Neural cell (in vitro differentiated cells): ENCODE data around the gene PSMB3. TPM values are rescaled to one million over a fixed set of nuclear protein-coding genes. Genes with fewer than 3 reads are reported as not detected.

Source experiments
- H2AFZ ChIP-seq: fragments of 200-600, 300-800 bp; sonication (generic), shearing (Covaris generic); 2 replicates; pipeline ENCODE4 v1.6.0; 2014; ENCODE audit warnings: low read depth, mild to moderate bottlenecking, antibody characterized with exemption, low read length, moderate library complexity
- H3F3A ChIP-seq: fragments of 200-600 bp; shearing (Covaris generic); 2 replicates; pipeline ENCODE4 v1.6.1; 2016; ENCODE audit warnings: mild to moderate bottlenecking, moderate library complexity, mixed read lengths, antibody characterized with exemption, low read length; ENCODE audit not compliant: insufficient read depth, poor library complexity, severe bottlenecking
- H3K27ac ChIP-seq: fragments of 200-600, 300-800 bp; sonication (generic), shearing (Covaris generic); 2 replicates; pipeline ENCODE4 v1.5.1; 2014; ENCODE audit warnings: mild to moderate bottlenecking, low read length, moderate library complexity
- H3K27me3 ChIP-seq: fragments of 300-800, 200-600 bp; sonication (generic), shearing (Covaris generic); 2 replicates; pipeline ENCODE4 v1.6.0; 2014; ENCODE audit warnings: mild to moderate bottlenecking, low read depth, low read length, moderate library complexity; ENCODE audit not compliant: insufficient read depth
- H3K36me3 ChIP-seq: fragments of 300-800, 200-600 bp; sonication (generic), shearing (Covaris generic); 2 replicates; pipeline ENCODE4 v1.5.1; 2014; ENCODE audit warnings: mild to moderate bottlenecking, antibody characterized with exemption, low read length, moderate library complexity; ENCODE audit not compliant: insufficient read depth
- H3K4me2 ChIP-seq: fragments of 300-800, 200-600 bp; sonication (generic), shearing (Covaris generic); 2 replicates; pipeline ENCODE4 v1.6.0; 2014; ENCODE audit warnings: mild to moderate bottlenecking, low read length
- H3K4me3 ChIP-seq: fragments of 300-800, 200-600 bp; sonication (generic), shearing (Covaris generic); 2 replicates; pipeline ENCODE4 v1.5.1; 2014; ENCODE audit warnings: mild to moderate bottlenecking, low read length, moderate library complexity
- H3K79me2 ChIP-seq: fragments of 200-600 bp; shearing (Covaris generic); replicated peaks from 2 replicates; pipeline ENCODE4 v1.6.0; 2014; ENCODE audit warnings: mild to moderate bottlenecking, low read length, moderate library complexity; ENCODE audit not compliant: insufficient read depth
- H3K9ac ChIP-seq: fragments of 300-800, 200-600 bp; sonication (generic), shearing (Covaris generic); 2 replicates; pipeline ENCODE4 v1.6.1; 2016; ENCODE audit warnings: mild to moderate bottlenecking, low read length, mixed read lengths
- H3K9me2 ChIP-seq: fragments of 200-600 bp; shearing (Covaris generic); 2 replicates; pipeline ENCODE4 v1.6.1; 2016; ENCODE audit warnings: mild to moderate bottlenecking, low read length, mixed read lengths; ENCODE audit not compliant: insufficient read depth
- H3K9me3 ChIP-seq: fragments of 200-600, 300-800 bp; sonication (generic), shearing (Covaris generic); 2 replicates; pipeline ENCODE4 v1.6.1; 2016; ENCODE audit warnings: mild to moderate bottlenecking, mixed run types, low read length, moderate library complexity, mixed read lengths
- H4K20me1 ChIP-seq: fragments of 200-600 bp; shearing (Covaris generic); 2 replicates; pipeline ENCODE4 v1.6.1; 2016; ENCODE audit warnings: mild to moderate bottlenecking, mixed run types; ENCODE audit not compliant: insufficient read depth
- CTCF ChIP-seq: fragments of 450-650 bp; IDR thresholded peaks from 2 replicates; pipeline ENCODE4 v1.5.1; 2014; ENCODE audit warnings: antibody characterized with exemption, mild to moderate bottlenecking, moderate library complexity; ENCODE audit not compliant: poor library complexity, severe bottlenecking
- EP300 ChIP-seq: fragments of 450-650 bp; conservative IDR thresholded peaks from 2 replicates; pipeline ENCODE4 v1.6.1; 2014; ENCODE audit warnings: antibody characterized with exemption, mild to moderate bottlenecking, moderate library complexity; ENCODE audit not compliant: poor library complexity, severe bottlenecking
- EZH2 ChIP-seq: fragments of 200-600, 300-800 bp; shearing (Covaris generic), sonication (generic); IDR thresholded peaks from 2 replicates; pipeline ENCODE4 v1.6.1; 2014; ENCODE audit warnings: antibody characterized with exemption, low read length, borderline replicate concordance, mild to moderate bottlenecking; ENCODE audit not compliant: insufficient read depth, poor library complexity, severe bottlenecking
- MXI1 ChIP-seq: fragments of 450-650 bp; conservative IDR thresholded peaks from 2 replicates; pipeline ENCODE4 v1.6.1; 2014; ENCODE audit warnings: antibody characterized with exemption, mild to moderate bottlenecking; ENCODE audit not compliant: poor library complexity, severe bottlenecking
- POLR2AphosphoS5 ChIP-seq: IDR thresholded peaks from 2 replicates; pipeline ENCODE4 v1.6.1; 2012
- RAD21 ChIP-seq: fragments of 450-650 bp; conservative IDR thresholded peaks from 2 replicates; pipeline ENCODE4 v1.6.1; 2014; ENCODE audit warnings: antibody characterized with exemption, mild to moderate bottlenecking, moderate library complexity
- REST ChIP-seq: IDR thresholded peaks from 2 replicates; pipeline ENCODE4 v1.6.1; 2012; ENCODE audit warnings: borderline replicate concordance
- SMC3 ChIP-seq: fragments of 450-650 bp; conservative IDR thresholded peaks from 2 replicates; pipeline ENCODE4 v1.6.1; 2014; ENCODE audit warnings: antibody characterized with exemption, mild to moderate bottlenecking, moderate library complexity; ENCODE audit not compliant: poor library complexity
- TAF1 ChIP-seq: IDR thresholded peaks from 2 replicates; pipeline ENCODE4 v1.6.1; 2012; ENCODE audit warnings: low read depth
- polyA plus RNA-seq: library from polyadenylated mRNA; depleted of rRNA; stranded (reverse); fragments of >200 nt; gene quantifications from 2 replicates; pipeline ENCODE4 v1.2.3, GENCODE V29; 2014

PSMB3 gene
- polyA plus RNA-seq, 1 donor from 2014 or later: 338 TPM

- H4K20me1 ChIP-seq: no peaks in the 10 kb centered on the region
- no peak overlapping the region for H3K4me3 ChIP-seq
- no peak overlapping the region for H3K27ac ChIP-seq
- H3K4me2 ChIP-seq: no peak overlapping the region
- no peak overlapping the region for H2AFZ ChIP-seq
- no peaks in the 10 kb centered on the region for H3K9me2 ChIP-seq
- no peaks in the 10 kb centered on the region for H3K9me3 ChIP-seq
- peaks cover 6% of the 10 kb centered on the region for H3F3A ChIP-seq
- H3K36me3 ChIP-seq: no peaks in the 10 kb centered on the region
- peaks cover 55% of the 10 kb centered on the region for H3K79me2 ChIP-seq
- no peaks in the 10 kb centered on the region for H3K27me3 ChIP-seq
- H3K9ac ChIP-seq: no peak overlapping the region
- TF ChIP-seq MXI1 (no peak), RAD21 (no peak), EP300 (no peak), REST (no peak), POLR2AphosphoS5 (no peak), SMC3 (no peak), TAF1 (no peak), CTCF (no peak), EZH2 (no peak)
Measured at GRCh38 chr17:38794221-38794620, 41.7 kb downstream of the PSMB3 start.

- Histone ChIP-seq H3K4me3 (peak overlapping the region; percentile 100), H3K9me3 (no peaks in the 10 kb centered on the region), H3K9ac (no peak overlapping the region), H3F3A (peaks cover 6% of the 10 kb centered on the region), H3K27me3 (no peaks in the 10 kb centered on the region), H3K27ac (no peak overlapping the region), H2AFZ (no peak overlapping the region), H4K20me1 (no peaks in the 10 kb centered on the region), H3K36me3 (no peaks in the 10 kb centered on the region), H3K4me2 (peak overlapping the region; percentile 94), H3K9me2 (no peaks in the 10 kb centered on the region), H3K79me2 (peaks cover 55% of the 10 kb centered on the region)
- TF ChIP-seq EP300: no peak
- no peak for TF ChIP-seq REST
- no peak for TF ChIP-seq POLR2AphosphoS5
- TF ChIP-seq MXI1: no peak
- TF ChIP-seq SMC3: no peak
- no peak for TF ChIP-seq RAD21
- no peak for TF ChIP-seq TAF1
- TF ChIP-seq CTCF: no peak
- no peak for TF ChIP-seq EZH2
Measured at GRCh38 chr17:38796451-38797157, 44.1 kb downstream of the PSMB3 start.
